ENCODE data around the gene IL17C. TPM values are rescaled to one million over a fixed set of nuclear protein-coding genes. Genes with fewer than 3 reads are reported as not detected.

Gene IL17C
- total RNA-seq, 1 experiment from 2014 or later: 0.28 TPM

- H3K4me1 ChIP-seq (ENCODE audit: insufficient read depth, low read length, poor library complexity, severe bottlenecking): no peaks in the 10 kb centered on the region
- peaks cover 11% of the 10 kb centered on the region for H3K27me3 ChIP-seq (replicated peaks; ENCODE audit: insufficient read depth, low read depth, low read length, poor library complexity)
- H3K9me3 ChIP-seq (ENCODE audit: low read depth, low read length, poor library complexity, severe bottlenecking): no peaks in the 10 kb centered on the region
- H3K36me3 ChIP-seq (ENCODE audit: insufficient read depth, low read length, poor library complexity, severe bottlenecking): peaks cover 32% of the 10 kb centered on the region
- ChIA-PET CTCF (no interaction called here), POLR2A (ENCODE audit: low non-redundant PET) (no interaction called here)
- H3K27ac ChIP-seq (ENCODE audit: low read depth, low read length, poor library complexity, severe bottlenecking): no peak overlapping the region
- TF ChIP-seq CTCF (conservative IDR thresholded peaks at IDR 0.05; ENCODE audit: low read depth, low read length): no peak
- no peak for TF ChIP-seq EZH2 (IDR thresholded peaks at IDR 0.05; ENCODE audit: borderline replicate concordance, low read depth, low read length, poor library complexity, severe bottlenecking)
- DNase-seq (ENCODE audit: low spot score): no peak
- no peak overlapping the region for H3K4me3 ChIP-seq (ENCODE audit: low read depth, low read length, poor library complexity, severe bottlenecking)
- no TSS peak for BruUV-seq (replicated peaks)
- intact Hi-C loops (cut with micrococcal nuclease; ENCODE audit: unreplicated experiment): no loop called here
These were observed 4.0 kb upstream of the IL17C start for GRCh38 chr16:88634141-88634993.

- ChIA-PET CTCF (no interaction called here), POLR2A (ENCODE audit: low non-redundant PET) (no interaction called here)
- H3K36me3 ChIP-seq (ENCODE audit: insufficient read depth, low read length, poor library complexity, severe bottlenecking): peaks cover 28% of the 10 kb centered on the region
- no peak overlapping the region for H3K4me3 ChIP-seq (ENCODE audit: low read depth, low read length, poor library complexity, severe bottlenecking)
- H3K27ac ChIP-seq (ENCODE audit: low read depth, low read length, poor library complexity, severe bottlenecking): no peak overlapping the region
- no peaks in the 10 kb centered on the region for H3K9me3 ChIP-seq (ENCODE audit: low read depth, low read length, poor library complexity, severe bottlenecking)
- TF ChIP-seq EZH2 (IDR thresholded peaks at IDR 0.05; ENCODE audit: borderline replicate concordance, low read depth, low read length, poor library complexity, severe bottlenecking) (no peak), CTCF (conservative IDR thresholded peaks at IDR 0.05; ENCODE audit: low read depth, low read length) (no peak)
- intact Hi-C loops (cut with micrococcal nuclease; ENCODE audit: unreplicated experiment): no loop called here
- H3K4me1 ChIP-seq (ENCODE audit: insufficient read depth, low read length, poor library complexity, severe bottlenecking): no peaks in the 10 kb centered on the region
- DNase-seq (ENCODE audit: low spot score): no peak
- peaks cover 18% of the 10 kb centered on the region for H3K27me3 ChIP-seq (replicated peaks; ENCODE audit: insufficient read depth, low read depth, low read length, poor library complexity)
- no TSS peak for BruUV-seq (replicated peaks)
These were observed 3.2 kb upstream of the IL17C start for GRCh38 chr16:88634994-88635670.

- no TSS peak for BruUV-seq (replicated peaks)
- H3K9me3 ChIP-seq (ENCODE audit: low read depth, low read length, poor library complexity, severe bottlenecking): no peaks in the 10 kb centered on the region
These were observed 2.6 kb upstream of the IL17C start for GRCh38 chr16:88635671-88636319.

More at GRCh38 chr16:88635671-88636319, 2.6 kb upstream of the IL17C start:
- H3K36me3 ChIP-seq (ENCODE audit: insufficient read depth, low read length, poor library complexity, severe bottlenecking): peaks cover 22% of the 10 kb centered on the region
- TF ChIP-seq EZH2 (IDR thresholded peaks at IDR 0.05; ENCODE audit: borderline replicate concordance, low read depth, low read length, poor library complexity, severe bottlenecking) (no peak), CTCF (conservative IDR thresholded peaks at IDR 0.05; ENCODE audit: low read depth, low read length) (no peak)
- CTCF ChIA-PET: no interaction called here
- H3K27ac ChIP-seq (ENCODE audit: low read depth, low read length, poor library complexity, severe bottlenecking): no peak overlapping the region
- DNase-seq (ENCODE audit: low spot score): no peak
- H3K4me3 ChIP-seq (ENCODE audit: low read depth, low read length, poor library complexity, severe bottlenecking): no peak overlapping the region
- H3K4me1 ChIP-seq (ENCODE audit: insufficient read depth, low read length, poor library complexity, severe bottlenecking): no peaks in the 10 kb centered on the region
- intact Hi-C loops (cut with micrococcal nuclease; ENCODE audit: unreplicated experiment): no loop called here
- H3K27me3 ChIP-seq (replicated peaks; ENCODE audit: insufficient read depth, low read depth, low read length, poor library complexity): peaks cover 22% of the 10 kb centered on the region
- POLR2A ChIA-PET (ENCODE audit: low non-redundant PET): no interaction called here

Measured in A673 (cell line).